GM21723 (cell line): ENCODE results near the gene SH3GLB1.
A peak's percentile ranks its signal among the peaks of the same experiment; 100 is the strongest.

Experiments
- ATAC-seq: cut with Tn5 transposase; IDR thresholded peaks from one replicate; pipeline ENCODE4 v1.9.1; 2021; ENCODE audit warnings: mild to moderate bottlenecking, moderate library complexity; ENCODE audit not compliant: unreplicated experiment

SH3GLB1 gene

GRCh38 chr1:86773341-86774288 is 69.2 kb downstream of the SH3GLB1 start:
- ATAC-seq = peak; percentile 22

GRCh38 chr1:86774305-86775295 is 70.2 kb downstream of the SH3GLB1 start:
- peak; percentile 93 for ATAC-seq

GRCh38 chr1:86775395-86775794 is 71.0 kb downstream of the SH3GLB1 start:
- no peak for ATAC-seq

- ATAC-seq = no peak
Measured at GRCh38 chr1:86776108-86776507, 71.7 kb downstream of the SH3GLB1 start.

GRCh38 chr1:86778569-86779239 is 74.3 kb downstream of the SH3GLB1 start:
- ATAC-seq = no peak

- no peak for ATAC-seq
Measured at GRCh38 chr1:86779308-86780191, 75.2 kb downstream of the SH3GLB1 start.

- ATAC-seq = no peak
Measured at GRCh38 chr1:86782482-86782881, 78.1 kb downstream of the SH3GLB1 start.

- no peak for ATAC-seq
Measured at GRCh38 chr1:86787621-86788020, 83.2 kb downstream of the SH3GLB1 start.

- ATAC-seq = peak; percentile 54
Measured at GRCh38 chr1:86788300-86789206, 84.2 kb downstream of the SH3GLB1 start.

GRCh38 chr1:86795316-86795715 is 90.9 kb downstream of the SH3GLB1 start:
- no peak for ATAC-seq
